HepG2 (cell line): Measurements from ENCODE around the gene C18orf63. TPM values are rescaled to one million over a fixed set of nuclear protein-coding genes. Genes with fewer than 3 reads are reported as not detected.
A peak's percentile ranks its signal among the peaks of the same experiment; 100 is the strongest.

Experiments
- CHD4 ChIP-seq: fragments of 200-600 bp; sonication (generic); IDR thresholded peaks from 2 replicates; pipeline ENCODE4 v1.7.0; 2017; ENCODE audit warnings: mild to moderate bottlenecking, low read length, borderline replicate concordance
- JDP2 ChIP-seq: sonication (generic); formaldehyde crosslinking; IDR thresholded peaks from 2 replicates; pipeline ENCODE4 v1.8.1; 2022; ENCODE audit warnings: missing genetic modification reagents, borderline replicate concordance
- NFKBIZ ChIP-seq: IDR thresholded peaks from 2 replicates; pipeline ENCODE4 v1.6.1; 2018; ENCODE audit warnings: missing genetic modification reagents, missing compliant biosample characterization
- TARDBP ChIP-seq: sonication (generic); formaldehyde crosslinking; IDR thresholded peaks from 2 replicates; pipeline ENCODE4 v1.8.0; 2022; ENCODE audit warnings: mild to moderate bottlenecking, missing genetic modification reagents
- THAP11 ChIP-seq: IDR thresholded peaks from 2 replicates; pipeline ENCODE4 v1.6.1; 2016; ENCODE audit warnings: missing biosample characterization, missing genetic modification reagents
- ZC3H13 ChIP-seq: sonication (generic); formaldehyde crosslinking; IDR thresholded peaks from 2 replicates; pipeline ENCODE4 v1.8.1; 2023; ENCODE audit warnings: mild to moderate bottlenecking, missing genetic modification reagents, moderate library complexity
- ZKSCAN1 ChIP-seq: fragments of 150-350 bp; IDR thresholded peaks from 2 replicates; pipeline ENCODE4 v1.6.1; 2014; ENCODE audit warnings: low read length
- ZMYM3 ChIP-seq: sonication (generic); formaldehyde crosslinking; IDR thresholded peaks from 2 replicates; pipeline ENCODE4 v1.5.1; 2020; ENCODE audit warnings: mild to moderate bottlenecking, missing genetic modification reagents
- ZNF30 ChIP-seq: sonication (generic); formaldehyde crosslinking; IDR thresholded peaks from 2 replicates; pipeline ENCODE4 v1.5.0; 2020; ENCODE audit warnings: mild to moderate bottlenecking, missing genetic modification reagents
- ZNF343 ChIP-seq: sonication (generic); formaldehyde crosslinking; IDR thresholded peaks from 2 replicates; pipeline ENCODE4 v1.4.0; 2020; ENCODE audit warnings: mild to moderate bottlenecking, missing genetic modification reagents
- ZSCAN12 ChIP-seq: sonication (generic); formaldehyde crosslinking; IDR thresholded peaks from 2 replicates; pipeline ENCODE4 v1.9.0; 2021; ENCODE audit warnings: mild to moderate bottlenecking, missing genetic modification reagents
- polyA plus RNA-seq, 8 experiments: library from polyadenylated mRNA; depleted of rRNA in 3 of 8; stranded (reverse) in 7 of 8; unstranded in 1 of 8; fragments of >200 nt; fragmentation: Illumina TruSeq in 4 of 8; extraction: Trizol in 4 of 8; gene quantifications; 2 replicates each; pipeline versions ENCODE4 v1.2.1 to v1.2.3, GENCODE V29; 2011 to 2016; ENCODE audit warnings: low read depth in 4 of 8, missing spikeins in 1 of 8, mixed read lengths in 1 of 8; ENCODE audit not compliant: insufficient read depth in 1 of 8
- total RNA-seq, 5 experiments: library from RNA; depleted of rRNA; stranded (reverse); fragments of >200 nt; fragmentation: Illumina TruSeq; extraction: Trizol; gene quantifications; 2 replicates each; pipeline ENCODE4 v1.2.3, GENCODE V29; 2016; ENCODE audit warnings: low read depth in 1 of 5
- TF ChIP-seq, protein P1 (sequence below): sonication (generic); formaldehyde crosslinking; IDR thresholded peaks from 2 replicates; pipeline ENCODE4 v1.4.0; 2020; ENCODE audit warnings: missing genetic modification reagents
- TF ChIP-seq, protein P2 (sequence below): sonication (generic); formaldehyde crosslinking; IDR thresholded peaks from 2 replicates; pipeline ENCODE4 v1.4.0; 2020; ENCODE audit warnings: missing genetic modification reagents, borderline replicate concordance
- TF ChIP-seq, protein P3 (sequence below): sonication (generic); formaldehyde crosslinking; IDR thresholded peaks from 2 replicates; pipeline ENCODE4 v1.9.0; 2021; ENCODE audit warnings: missing genetic modification reagents, borderline replicate concordance
- TF ChIP-seq, protein P4 (sequence below): sonication (generic); formaldehyde crosslinking; IDR thresholded peaks from 2 replicates; pipeline ENCODE4 v1.4.0; 2020; ENCODE audit warnings: missing genetic modification reagents
- TF ChIP-seq, protein P5 (sequence below): IDR thresholded peaks from 2 replicates; pipeline ENCODE4 v1.6.1; 2012; ENCODE audit warnings: inconsistent platforms

C18orf63 gene
- total and polyA plus RNA-seq, 2 of the 13 experiments (the other 11 are each of a cell fraction or from before 2014, with no cell fraction given): 0.01 TPM; not detected in 1

DNA sequence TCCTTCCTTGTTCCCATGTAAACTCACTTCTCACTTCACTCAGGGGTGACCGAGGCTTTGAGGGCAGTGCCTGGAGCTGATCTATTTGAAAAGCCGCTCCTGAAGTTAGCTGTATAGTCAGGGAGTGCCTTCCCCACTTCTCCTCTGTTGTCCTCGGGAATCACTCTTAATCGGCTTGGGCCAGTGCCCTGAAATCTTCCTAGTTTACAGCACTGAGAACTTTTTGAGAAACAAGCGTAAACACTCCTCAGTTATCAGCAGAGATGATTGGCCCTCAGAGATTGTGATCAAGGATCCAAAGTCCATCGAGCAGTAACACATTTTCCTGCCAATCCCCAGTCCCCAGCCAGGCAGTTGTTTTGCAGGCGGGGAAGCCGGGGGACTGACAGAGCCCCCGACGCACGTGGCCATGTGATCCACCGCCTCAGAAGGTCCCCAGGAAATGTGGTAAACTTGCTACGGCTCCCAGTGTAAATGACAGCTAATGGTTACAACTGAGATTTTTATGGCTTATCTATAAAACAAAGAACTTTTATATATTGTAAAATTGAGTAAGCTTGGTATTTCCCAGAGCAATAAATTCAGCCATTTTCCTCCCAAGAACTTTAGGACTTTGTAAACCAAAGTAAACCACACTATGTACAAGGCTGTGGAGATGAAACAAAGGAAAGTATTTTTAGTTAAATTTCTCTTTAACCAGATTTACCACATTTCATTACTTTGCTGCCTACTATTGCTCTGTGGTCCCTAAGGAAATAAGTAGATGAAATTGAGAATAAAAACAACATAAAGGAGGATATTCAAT lies 53.5 kb downstream of the C18orf63 start (continued):
- TF ChIP-seq, protein P1, sequence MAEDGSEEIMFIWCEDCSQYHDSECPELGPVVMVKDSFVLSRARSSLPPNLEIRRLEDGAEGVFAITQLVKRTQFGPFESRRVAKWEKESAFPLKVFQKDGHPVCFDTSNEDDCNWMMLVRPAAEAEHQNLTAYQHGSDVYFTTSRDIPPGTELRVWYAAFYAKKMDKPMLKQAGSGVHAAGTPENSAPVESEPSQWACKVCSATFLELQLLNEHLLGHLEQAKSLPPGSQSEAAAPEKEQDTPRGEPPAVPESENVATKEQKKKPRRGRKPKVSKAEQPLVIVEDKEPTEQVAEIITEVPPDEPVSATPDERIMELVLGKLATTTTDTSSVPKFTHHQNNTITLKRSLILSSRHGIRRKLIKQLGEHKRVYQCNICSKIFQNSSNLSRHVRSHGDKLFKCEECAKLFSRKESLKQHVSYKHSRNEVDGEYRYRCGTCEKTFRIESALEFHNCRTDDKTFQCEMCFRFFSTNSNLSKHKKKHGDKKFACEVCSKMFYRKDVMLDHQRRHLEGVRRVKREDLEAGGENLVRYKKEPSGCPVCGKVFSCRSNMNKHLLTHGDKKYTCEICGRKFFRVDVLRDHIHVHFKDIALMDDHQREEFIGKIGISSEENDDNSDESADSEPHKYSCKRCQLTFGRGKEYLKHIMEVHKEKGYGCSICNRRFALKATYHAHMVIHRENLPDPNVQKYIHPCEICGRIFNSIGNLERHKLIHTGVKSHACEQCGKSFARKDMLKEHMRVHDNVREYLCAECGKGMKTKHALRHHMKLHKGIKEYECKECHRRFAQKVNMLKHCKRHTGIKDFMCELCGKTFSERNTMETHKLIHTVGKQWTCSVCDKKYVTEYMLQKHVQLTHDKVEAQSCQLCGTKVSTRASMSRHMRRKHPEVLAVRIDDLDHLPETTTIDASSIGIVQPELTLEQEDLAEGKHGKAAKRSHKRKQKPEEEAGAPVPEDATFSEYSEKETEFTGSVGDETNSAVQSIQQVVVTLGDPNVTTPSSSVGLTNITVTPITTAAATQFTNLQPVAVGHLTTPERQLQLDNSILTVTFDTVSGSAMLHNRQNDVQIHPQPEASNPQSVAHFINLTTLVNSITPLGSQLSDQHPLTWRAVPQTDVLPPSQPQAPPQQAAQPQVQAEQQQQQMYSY: no peak
- no peak for TF ChIP-seq ZMYM3 (CRISPR knock-in tag)
- TF ChIP-seq, protein P2, sequence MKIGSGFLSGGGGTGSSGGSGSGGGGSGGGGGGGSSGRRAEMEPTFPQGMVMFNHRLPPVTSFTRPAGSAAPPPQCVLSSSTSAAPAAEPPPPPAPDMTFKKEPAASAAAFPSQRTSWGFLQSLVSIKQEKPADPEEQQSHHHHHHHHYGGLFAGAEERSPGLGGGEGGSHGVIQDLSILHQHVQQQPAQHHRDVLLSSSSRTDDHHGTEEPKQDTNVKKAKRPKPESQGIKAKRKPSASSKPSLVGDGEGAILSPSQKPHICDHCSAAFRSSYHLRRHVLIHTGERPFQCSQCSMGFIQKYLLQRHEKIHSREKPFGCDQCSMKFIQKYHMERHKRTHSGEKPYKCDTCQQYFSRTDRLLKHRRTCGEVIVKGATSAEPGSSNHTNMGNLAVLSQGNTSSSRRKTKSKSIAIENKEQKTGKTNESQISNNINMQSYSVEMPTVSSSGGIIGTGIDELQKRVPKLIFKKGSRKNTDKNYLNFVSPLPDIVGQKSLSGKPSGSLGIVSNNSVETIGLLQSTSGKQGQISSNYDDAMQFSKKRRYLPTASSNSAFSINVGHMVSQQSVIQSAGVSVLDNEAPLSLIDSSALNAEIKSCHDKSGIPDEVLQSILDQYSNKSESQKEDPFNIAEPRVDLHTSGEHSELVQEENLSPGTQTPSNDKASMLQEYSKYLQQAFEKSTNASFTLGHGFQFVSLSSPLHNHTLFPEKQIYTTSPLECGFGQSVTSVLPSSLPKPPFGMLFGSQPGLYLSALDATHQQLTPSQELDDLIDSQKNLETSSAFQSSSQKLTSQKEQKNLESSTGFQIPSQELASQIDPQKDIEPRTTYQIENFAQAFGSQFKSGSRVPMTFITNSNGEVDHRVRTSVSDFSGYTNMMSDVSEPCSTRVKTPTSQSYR (CRISPR knock-in tag): no peak
- no peak for TF ChIP-seq ZNF343
- TF ChIP-seq, protein P3, sequence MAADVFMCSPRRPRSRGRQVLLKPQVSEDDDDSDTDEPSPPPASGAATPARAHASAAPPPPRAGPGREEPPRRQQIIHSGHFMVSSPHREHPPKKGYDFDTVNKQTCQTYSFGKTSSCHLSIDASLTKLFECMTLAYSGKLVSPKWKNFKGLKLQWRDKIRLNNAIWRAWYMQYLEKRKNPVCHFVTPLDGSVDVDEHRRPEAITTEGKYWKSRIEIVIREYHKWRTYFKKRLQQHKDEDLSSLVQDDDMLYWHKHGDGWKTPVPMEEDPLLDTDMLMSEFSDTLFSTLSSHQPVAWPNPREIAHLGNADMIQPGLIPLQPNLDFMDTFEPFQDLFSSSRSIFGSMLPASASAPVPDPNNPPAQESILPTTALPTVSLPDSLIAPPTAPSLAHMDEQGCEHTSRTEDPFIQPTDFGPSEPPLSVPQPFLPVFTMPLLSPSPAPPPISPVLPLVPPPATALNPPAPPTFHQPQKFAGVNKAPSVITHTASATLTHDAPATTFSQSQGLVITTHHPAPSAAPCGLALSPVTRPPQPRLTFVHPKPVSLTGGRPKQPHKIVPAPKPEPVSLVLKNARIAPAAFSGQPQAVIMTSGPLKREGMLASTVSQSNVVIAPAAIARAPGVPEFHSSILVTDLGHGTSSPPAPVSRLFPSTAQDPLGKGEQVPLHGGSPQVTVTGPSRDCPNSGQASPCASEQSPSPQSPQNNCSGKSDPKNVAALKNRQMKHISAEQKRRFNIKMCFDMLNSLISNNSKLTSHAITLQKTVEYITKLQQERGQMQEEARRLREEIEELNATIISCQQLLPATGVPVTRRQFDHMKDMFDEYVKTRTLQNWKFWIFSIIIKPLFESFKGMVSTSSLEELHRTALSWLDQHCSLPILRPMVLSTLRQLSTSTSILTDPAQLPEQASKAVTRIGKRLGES: no peak
- TF ChIP-seq, protein P4, sequence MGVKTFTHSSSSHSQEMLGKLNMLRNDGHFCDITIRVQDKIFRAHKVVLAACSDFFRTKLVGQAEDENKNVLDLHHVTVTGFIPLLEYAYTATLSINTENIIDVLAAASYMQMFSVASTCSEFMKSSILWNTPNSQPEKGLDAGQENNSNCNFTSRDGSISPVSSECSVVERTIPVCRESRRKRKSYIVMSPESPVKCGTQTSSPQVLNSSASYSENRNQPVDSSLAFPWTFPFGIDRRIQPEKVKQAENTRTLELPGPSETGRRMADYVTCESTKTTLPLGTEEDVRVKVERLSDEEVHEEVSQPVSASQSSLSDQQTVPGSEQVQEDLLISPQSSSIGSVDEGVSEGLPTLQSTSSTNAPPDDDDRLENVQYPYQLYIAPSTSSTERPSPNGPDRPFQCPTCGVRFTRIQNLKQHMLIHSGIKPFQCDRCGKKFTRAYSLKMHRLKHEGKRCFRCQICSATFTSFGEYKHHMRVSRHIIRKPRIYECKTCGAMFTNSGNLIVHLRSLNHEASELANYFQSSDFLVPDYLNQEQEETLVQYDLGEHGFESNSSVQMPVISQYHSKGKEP (CRISPR knock-in tag): no peak
- no peak for TF ChIP-seq ZKSCAN1
- TF ChIP-seq THAP11 (CRISPR knock-in tag): peak; percentile 50; the same call in 1 of the 2 replicates
- TF ChIP-seq ZNF30 (CRISPR knock-in tag): no peak
- TF ChIP-seq NFKBIZ: no peak
- TF ChIP-seq JDP2 (CRISPR knock-in tag): no peak
- TF ChIP-seq, protein P5, sequence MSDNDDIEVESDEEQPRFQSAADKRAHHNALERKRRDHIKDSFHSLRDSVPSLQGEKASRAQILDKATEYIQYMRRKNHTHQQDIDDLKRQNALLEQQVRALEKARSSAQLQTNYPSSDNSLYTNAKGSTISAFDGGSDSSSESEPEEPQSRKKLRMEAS: peak; percentile 95
- TF ChIP-seq TARDBP (CRISPR knock-in tag): no peak; the same call in 1 of the 2 replicates
- TF ChIP-seq CHD4: no peak
- TF ChIP-seq ZC3H13: no peak
- no peak for TF ChIP-seq ZSCAN12 (CRISPR knock-in tag)
